MV-4-11 (cell line): Measurements from ENCODE around the gene PARD3.

Source experiments
- DNase-seq: peaks from one replicate; lab custom pipeline; 2025; lab: John Stamatoyannopoulos, UW

Gene PARD3

GRCh38 chr10:34824870-34825269 lies 9.8 kb upstream of the PARD3 start:
- no peak for DNase-seq

GRCh38 chr10:34821587-34822585 lies 6.8 kb upstream of the PARD3 start:
- DNase-seq: no peak

- no peak for DNase-seq
These were observed 2.5 kb upstream of the PARD3 start for GRCh38 chr10:34817586-34817985.

- DNase-seq: no peak
These were observed 2.0 kb upstream of the PARD3 start for GRCh38 chr10:34817054-34817453.

GRCh38 chr10:34816501-34817002 lies 1.5 kb upstream of the PARD3 start:
- no peak for DNase-seq

- no peak for DNase-seq
These were observed 995 bp upstream of the PARD3 start for GRCh38 chr10:34816085-34816496.

- no peak for DNase-seq
These were observed 247 bp downstream of the PARD3 start for GRCh38 chr10:34814913-34815184.

GRCh38 chr10:34814223-34814912 lies 728 bp downstream of the PARD3 start:
- DNase-seq: no peak

- no peak for DNase-seq
These were observed 1.4 kb downstream of the PARD3 start for GRCh38 chr10:34813626-34814222.

GRCh38 chr10:34812771-34813170 lies 2.3 kb downstream of the PARD3 start:
- DNase-seq: no peak

GRCh38 chr10:34811968-34812514 lies 3.1 kb downstream of the PARD3 start:
- no peak for DNase-seq

- no peak for DNase-seq
These were observed 3.7 kb downstream of the PARD3 start for GRCh38 chr10:34811126-34811967.

- DNase-seq: no peak
These were observed 5.3 kb downstream of the PARD3 start for GRCh38 chr10:34809796-34810195.

GRCh38 chr10:34808801-34809745 lies 6.0 kb downstream of the PARD3 start:
- DNase-seq: no peak

GRCh38 chr10:34808336-34808735 lies 6.8 kb downstream of the PARD3 start:
- DNase-seq: no peak

GRCh38 chr10:34804306-34804705 lies 10.8 kb downstream of the PARD3 start:
- DNase-seq: no peak

GRCh38 chr10:34802692-34803091 lies 12.4 kb downstream of the PARD3 start:
- DNase-seq: no peak

GRCh38 chr10:34801097-34801733 lies 13.9 kb downstream of the PARD3 start:
- DNase-seq: no peak

GRCh38 chr10:34800624-34801023 lies 14.5 kb downstream of the PARD3 start:
- DNase-seq: no peak

- DNase-seq: no peak
These were observed 16.4 kb downstream of the PARD3 start for GRCh38 chr10:34798654-34799053.
